Naive thymus-derived CD4-positive, alpha-beta T cell (primary cell): ENCODE measurements around the gene DND1. TPM values are rescaled to one million over a fixed set of nuclear protein-coding genes. Genes with fewer than 3 reads are reported as not detected.
"Not testable (repeated sequence)": the region's sequence is repeated elsewhere in the genome, so short reads cannot be mapped to it uniquely, and the experiment has no call there.

Source experiments
- ATAC-seq: fragments of 150-1000 bp; cut with Tn5 transposase; 2 replicates; pipeline ENCODE4 v1.10.0; 2021; ENCODE audit warnings: mild to moderate bottlenecking, moderate library complexity
- CTCF ChIA-PET: fragments of 350-600 bp; sonication (Branson Sonifier 250); formaldehyde crosslinking; loops from one replicate; lab custom pipeline; 2021; ENCODE audit warnings: antibody characterized with exemption; lab: Charles Lee
- POLR2A ChIA-PET: fragments of 350-600 bp; sonication (Branson Sonifier 250); formaldehyde crosslinking; loops from one replicate; lab custom pipeline; 2021; ENCODE audit warnings: antibody characterized with exemption, inconsistent platforms; lab: Charles Lee
- DNase-seq, 9 donors: peaks; one replicate each; pipeline versions ENCODE4 v3.0.0 to v3.0.0-alpha.2; 2020 to 2022; ENCODE audit warnings: mixed read lengths in 1 of 9
- H3K27ac ChIP-seq: one replicate; pipeline ENCODE4 v1.7.0; 2013; ENCODE audit warnings: mild to moderate bottlenecking, low read depth, low read length, moderate library complexity
- H3K27me3 ChIP-seq, 2 donors: one replicate each; pipeline ENCODE4 v1.7.0; 2013; ENCODE audit warnings: low read length in 2 of 2, mild to moderate bottlenecking in 2 of 2, moderate library complexity in 2 of 2; ENCODE audit not compliant: control insufficient read depth in 2 of 2, insufficient read depth in 2 of 2
- H3K36me3 ChIP-seq, 3 experiments: 1 replicate in 2 of 3; 2 replicates in 1 of 3; pipeline ENCODE4 v1.7.0; 2013; ENCODE audit warnings: low read length in 3 of 3, mild to moderate bottlenecking in 3 of 3, moderate library complexity in 1 of 3; ENCODE audit not compliant: insufficient read depth in 3 of 3, control insufficient read depth in 2 of 3
- H3K4me1 ChIP-seq, 2 donors: one replicate each; pipeline ENCODE4 v1.7.0; 2013; ENCODE audit warnings: low read length in 2 of 2, mild to moderate bottlenecking in 2 of 2, moderate library complexity in 1 of 2; ENCODE audit not compliant: control insufficient read depth in 2 of 2, insufficient read depth in 2 of 2
- H3K4me3 ChIP-seq: 2 replicates; pipeline ENCODE4 v1.7.0; 2013; ENCODE audit warnings: mild to moderate bottlenecking, low read length
- H3K9me3 ChIP-seq, 3 experiments: 1 replicate in 2 of 3; 2 replicates in 1 of 3; pipeline ENCODE4 v1.7.0; 2013; ENCODE audit warnings: low read length in 3 of 3; ENCODE audit not compliant: control insufficient read depth in 2 of 3
- H3K27ac Mint-ChIP-seq, 9 donors: one replicate each; pipeline ENCODE4 v1.8.0; 2020 to 2022; ENCODE audit warnings: mixed read lengths in 9 of 9, mild to moderate bottlenecking in 8 of 9, moderate library complexity in 5 of 9, inconsistent platforms in 2 of 9
- H3K27me3 Mint-ChIP-seq, 5 donors: one replicate each; pipeline ENCODE4 v1.8.0; 2021 to 2022; ENCODE audit warnings: mixed read lengths in 5 of 5, mild to moderate bottlenecking in 1 of 5
- H3K36me3 Mint-ChIP-seq, 5 donors: one replicate each; pipeline ENCODE4 v1.8.0; 2020 to 2022; ENCODE audit warnings: mixed read lengths in 5 of 5, mild to moderate bottlenecking in 3 of 5, inconsistent platforms in 1 of 5
- H3K4me1 Mint-ChIP-seq, 7 donors: one replicate each; pipeline ENCODE4 v1.8.0; 2020 to 2022; ENCODE audit warnings: mixed read lengths in 7 of 7, mild to moderate bottlenecking in 3 of 7, inconsistent platforms in 1 of 7
- H3K4me3 Mint-ChIP-seq, 10 donors: one replicate each; pipeline ENCODE4 v1.8.0; 2020 to 2022; ENCODE audit warnings: mild to moderate bottlenecking in 10 of 10, mixed read lengths in 10 of 10, moderate library complexity in 6 of 10, inconsistent platforms in 2 of 10
- H3K9me3 Mint-ChIP-seq, 11 donors: one replicate each; pipeline ENCODE4 v1.8.0; 2020 to 2022; ENCODE audit warnings: mixed read lengths in 11 of 11, mild to moderate bottlenecking in 4 of 11, inconsistent platforms in 1 of 11, moderate library complexity in 1 of 11
- intact Hi-C, 2 donors: fragments of 100-400 bp; cut with micrococcal nuclease; formaldehyde crosslinking; loops; one replicate each; pipeline ENCODE4 v1.15.1; 2023
- microRNA-seq: library from miRNA; unstranded; fragments of <30 nt; microRNA quantifications from one replicate; pipeline ENCODE4 v1.2.0, GENCODE V29; 2022; ENCODE audit warnings: borderline microRNAs expressed
- polyA plus RNA-seq, 2 donors: library from polyadenylated mRNA; unstranded; fragments of 300-500 nt; fragmentation: Illumina TruSeq; gene quantifications; one replicate each; pipeline ENCODE4 v1.2.3, GENCODE V29; 2021
- total RNA-seq, 6 experiments: library from RNA in 5 of 6; stranded (reverse) in 5 of 6; gene quantifications; 1 replicate in 5 of 6; 2 replicates in 1 of 6; pipeline ENCODE4 v1.2.3 and lab custom pipeline; 2021 to 2026

DND1 gene
- total and polyA plus RNA-seq, 7 experiments from 2014 or later: 0.15 to 5.0 (median 2.7) TPM; not detected in 1

DNA sequence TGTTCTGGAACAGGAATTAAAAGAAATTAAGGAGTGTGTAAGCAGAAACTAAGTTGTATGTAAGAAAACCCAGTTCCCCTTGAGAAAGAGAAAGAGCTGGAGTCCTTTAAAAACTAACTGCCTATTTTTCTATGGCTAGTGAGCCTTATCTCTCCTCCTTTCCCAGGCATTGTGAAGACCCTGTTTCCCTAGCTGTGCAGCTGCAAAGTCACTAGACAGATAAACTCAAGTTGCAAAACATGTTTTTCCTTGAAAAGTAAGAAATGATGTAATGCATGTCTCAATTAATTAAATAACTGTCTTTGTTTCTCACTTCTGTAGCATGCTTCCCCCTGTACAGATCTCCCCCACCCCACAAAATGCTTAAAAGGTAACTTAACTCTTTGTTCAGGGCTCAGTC lies 50.3 kb downstream of the DND1 start:
- H3K4me3 ChIP-seq, H3K27ac ChIP-seq, CTCF ChIA-PET, H3K27ac Mint-ChIP-seq, H3K36me3 Mint-ChIP-seq, H3K9me3 ChIP-seq, ATAC-seq, H3K9me3 Mint-ChIP-seq, DNase-seq, intact Hi-C loops, H3K4me1 ChIP-seq, H3K4me3 Mint-ChIP-seq, H3K27me3 ChIP-seq, H3K4me1 Mint-ChIP-seq, H3K36me3 ChIP-seq: not testable (repeated sequence)
- POLR2A ChIA-PET: interaction anchor here (0.6 kb wide), 1 partner anchor 78 kb away, joined by 3 read pairs; no protein-coding TSS in a partner anchor
- peaks cover 0 to 45% (median 12%) of the 10 kb centered on the region in 5 donors for H3K27me3 Mint-ChIP-seq

DNA sequence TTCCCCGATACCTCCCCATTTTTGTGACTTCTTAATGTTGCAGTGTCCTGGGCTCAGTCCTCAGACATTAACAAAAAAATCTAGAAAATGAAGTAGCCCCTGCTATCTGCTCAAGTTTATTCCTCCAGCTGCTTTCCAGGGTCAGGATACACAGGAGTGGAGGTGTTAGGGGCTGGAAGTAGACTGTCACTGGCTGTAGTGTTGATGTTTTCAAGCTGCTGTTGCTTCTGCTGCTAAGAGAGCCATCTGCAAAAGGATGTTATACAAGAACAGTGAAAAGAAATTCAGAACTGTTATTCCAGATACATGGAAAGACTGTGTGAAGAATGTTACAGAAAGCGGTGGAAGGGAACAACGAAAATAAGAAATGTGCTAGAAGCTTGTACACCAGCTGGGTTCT lies 51.1 kb downstream of the DND1 start:
- peaks cover 0 to 4% (median 0%) of the 10 kb centered on the region in 7 donors for H3K4me1 Mint-ChIP-seq
- no peaks in the 10 kb centered on the region for H3K4me1 ChIP-seq
- ChIA-PET CTCF (interaction anchor here (0.6 to 1.2 kb wide), 2 partner anchors 13 to 104 kb away, joined by 3 to 5 read pairs; no protein-coding TSS in a partner anchor), POLR2A (interaction anchor here (0.6 to 1.0 kb wide), 2 partner anchors 26 to 77 kb away, joined by 3 read pairs; no protein-coding TSS in a partner anchor)
- no peaks in the 10 kb centered on the region for H3K27me3 ChIP-seq
- H3K36me3 ChIP-seq: no peaks in the 10 kb centered on the region
- no peaks in the 10 kb centered on the region for H3K9me3 ChIP-seq
- no peak overlapping the region for H3K27ac Mint-ChIP-seq
- no peak for ATAC-seq
- no peak overlapping the region for H3K4me3 ChIP-seq
- no peak for DNase-seq
- H3K27me3 Mint-ChIP-seq: peaks cover 0 to 52% (median 10%) of the 10 kb centered on the region in 5 donors
- no peak overlapping the region for H3K27ac ChIP-seq
- H3K9me3 Mint-ChIP-seq: peaks cover 0 to 5% (median 0%) of the 10 kb centered on the region in 11 donors
- H3K36me3 Mint-ChIP-seq: no peaks in the 10 kb centered on the region
- intact Hi-C loops: no loop called here
- no peak overlapping the region for H3K4me3 Mint-ChIP-seq

Small RNAs within 50 kb of the gene (microRNA-seq; reads per million reads assigned to microRNA genes)
- not detected for gene MIR3655

Other genes starting within 250 kb of the DND1 start
- 10 to 100 TPM; 12.5 to 19.5 (median 16.2) TPM for gene EIF4EBP3, start 125.9 kb downstream of the DND1 start, total RNA-seq
- gene EIF4EBP3, start 125.9 kb downstream of the DND1 start, polyA plus RNA-seq: 10 to 100 TPM; 61.7 to 80.8 TPM
- 10 to 100 TPM; 23.8 to 45.5 (median 34.0) TPM for gene SRA1, start 116.1 kb downstream of the DND1 start, total RNA-seq
- 10 to 100 TPM; 31.1 to 34.4 TPM for gene SRA1, start 116.1 kb downstream of the DND1 start, polyA plus RNA-seq
- 10 to 100 TPM; 37.9 to 77.8 (median 72.4) TPM for gene APBB3, start 109.0 kb downstream of the DND1 start, total RNA-seq
- gene APBB3, start 109.0 kb downstream of the DND1 start, polyA plus RNA-seq: 1 to 10 TPM; 6.3 to 6.8 TPM
- 10 to 100 TPM; 40.4 to 90.1 (median 52.4) TPM for gene SLC35A4, start 108.7 kb downstream of the DND1 start, total RNA-seq
- gene SLC35A4, start 108.7 kb downstream of the DND1 start, polyA plus RNA-seq: 100 to 1,000 TPM; 112 to 142 TPM
- gene CD14, start 40.4 kb downstream of the DND1 start, total RNA-seq: 100 to 1,000 TPM in 1 of 5 experiments, 10 to 100 TPM in 2, 1 to 10 TPM in 1, under 1 TPM in 1; 0.56 to 198 (median 10.1) TPM
- 1 to 10 TPM; 2.5 to 2.9 TPM for gene CD14, start 40.4 kb downstream of the DND1 start, polyA plus RNA-seq
- gene TMCO6, start 34.1 kb downstream of the DND1 start, total RNA-seq: 10 to 100 TPM; 24.5 to 55.3 (median 36.4) TPM
- gene TMCO6, start 34.1 kb downstream of the DND1 start, polyA plus RNA-seq: 10 to 100 TPM; 17.1 to 20.4 TPM
- gene NDUFA2, start 25.9 kb downstream of the DND1 start, total RNA-seq: 10 to 100 TPM; 33.2 to 68.7 (median 43.5) TPM
- gene NDUFA2, start 25.9 kb downstream of the DND1 start, polyA plus RNA-seq: 100 to 1,000 TPM; 147 to 149 TPM
- gene IK, start 25.7 kb downstream of the DND1 start, total RNA-seq: 100 to 1,000 TPM; 118 to 186 (median 179) TPM
- gene IK, start 25.7 kb downstream of the DND1 start, polyA plus RNA-seq: 100 to 1,000 TPM; 192 to 207 TPM
- gene WDR55, start 8.7 kb downstream of the DND1 start, total RNA-seq: 10 to 100 TPM; 28.5 to 47.6 (median 37.8) TPM
- gene WDR55, start 8.7 kb downstream of the DND1 start, polyA plus RNA-seq: 10 to 100 TPM; 10.5 to 20.9 TPM
- gene HARS1, start 17.8 kb upstream of the DND1 start, total RNA-seq: 10 to 100 TPM; 48.7 to 85.7 (median 68.5) TPM
- gene HARS1, start 17.8 kb upstream of the DND1 start, polyA plus RNA-seq: 10 to 100 TPM; 62.2 to 68.8 TPM
- 10 to 100 TPM; 25.4 to 59.6 (median 38.8) TPM for gene HARS2, start 17.9 kb upstream of the DND1 start, total RNA-seq
- 10 to 100 TPM; 23.5 to 30.7 TPM for gene HARS2, start 17.9 kb upstream of the DND1 start, polyA plus RNA-seq
- 10 to 100 TPM; 37.7 to 63.0 (median 55.1) TPM for gene ZMAT2, start 26.9 kb upstream of the DND1 start, total RNA-seq
- gene ZMAT2, start 26.9 kb upstream of the DND1 start, polyA plus RNA-seq: 10 to 100 TPM; 75.1 to 76.4 TPM
- not detected for gene PCDHA1, start 112.6 kb upstream of the DND1 start, total RNA-seq
- gene PCDHA1, start 112.6 kb upstream of the DND1 start, polyA plus RNA-seq: not detected
- gene PCDHA2, start 121.3 kb upstream of the DND1 start, total RNA-seq: not detected
- not detected for gene PCDHA2, start 121.3 kb upstream of the DND1 start, polyA plus RNA-seq
- gene PCDHA3, start 127.5 kb upstream of the DND1 start, total RNA-seq: not detected
- gene PCDHA3, start 127.5 kb upstream of the DND1 start, polyA plus RNA-seq: not detected
- gene PCDHA4, start 133.5 kb upstream of the DND1 start, total RNA-seq: not detected
- not detected for gene PCDHA4, start 133.5 kb upstream of the DND1 start, polyA plus RNA-seq
- not detected for gene PCDHA5, start 148.0 kb upstream of the DND1 start, total RNA-seq
- not detected for gene PCDHA5, start 148.0 kb upstream of the DND1 start, polyA plus RNA-seq
- gene PCDHA6, start 154.4 kb upstream of the DND1 start, total RNA-seq: not detected
- gene PCDHA6, start 154.4 kb upstream of the DND1 start, polyA plus RNA-seq: not detected
- gene PCDHA7, start 160.7 kb upstream of the DND1 start, total RNA-seq: not detected
- gene PCDHA7, start 160.7 kb upstream of the DND1 start, polyA plus RNA-seq: not detected
- gene PCDHA8, start 167.6 kb upstream of the DND1 start, total RNA-seq: not detected
- gene PCDHA8, start 167.6 kb upstream of the DND1 start, polyA plus RNA-seq: not detected
- not detected for gene PCDHA9, start 174.8 kb upstream of the DND1 start, total RNA-seq
- not detected for gene PCDHA9, start 174.8 kb upstream of the DND1 start, polyA plus RNA-seq
- gene PCDHA10, start 182.3 kb upstream of the DND1 start, total RNA-seq: not detected
- not detected for gene PCDHA10, start 182.3 kb upstream of the DND1 start, polyA plus RNA-seq
- gene PCDHA11, start 195.4 kb upstream of the DND1 start, total RNA-seq: not detected
- not detected for gene PCDHA11, start 195.4 kb upstream of the DND1 start, polyA plus RNA-seq
- not detected for gene PCDHA12, start 201.7 kb upstream of the DND1 start, total RNA-seq
- gene PCDHA12, start 201.7 kb upstream of the DND1 start, polyA plus RNA-seq: not detected
- not detected for gene PCDHA13, start 208.5 kb upstream of the DND1 start, total RNA-seq
- not detected for gene PCDHA13, start 208.5 kb upstream of the DND1 start, polyA plus RNA-seq